CD4-positive, alpha-beta T cell (primary cell): Measurements from ENCODE around the gene SRC. TPM values are rescaled to one million over a fixed set of nuclear protein-coding genes. Genes with fewer than 3 reads are reported as not detected.

Experiments
- ATAC-seq: fragments of 200-7000 bp; cut with Tn5 transposase; one replicate; pipeline ENCODE4 v1.10.0; 2022; ENCODE audit warnings: mild to moderate bottlenecking; ENCODE audit not compliant: poor library complexity
- CTCF ChIA-PET: fragments of 350-600 bp; sonication (Branson Sonifier 250); formaldehyde crosslinking; loops from one replicate; lab custom pipeline; 2021; ENCODE audit warnings: antibody characterized with exemption, inconsistent platforms; lab: Charles Lee
- POLR2A ChIA-PET: fragments of 350-600 bp; sonication (Branson Sonifier 250); formaldehyde crosslinking; loops from one replicate; lab custom pipeline; 2021; ENCODE audit warnings: antibody characterized with exemption, inconsistent platforms; lab: Charles Lee
- DNase-seq, 14 experiments: peaks; one replicate each; pipeline ENCODE4 v3.0.0-alpha.2; 2013 to 2020; ENCODE audit warnings: mixed read lengths in 2 of 14
- H3K27ac ChIP-seq, 2 donors: one replicate each; pipeline versions ENCODE4 v1.5.1 to v1.7.0; 2013; ENCODE audit warnings: low read length in 2 of 2, low read depth in 1 of 2, mild to moderate bottlenecking in 1 of 2
- H3K27me3 ChIP-seq, 2 experiments: 1 replicate in 1 of 2; 2 replicates in 1 of 2; pipeline versions ENCODE4 v1.6.1 to v1.7.0; 2013; ENCODE audit warnings: low read length in 2 of 2, control low read depth in 1 of 2, mild to moderate bottlenecking in 1 of 2, moderate library complexity in 1 of 2; ENCODE audit not compliant: insufficient read depth in 2 of 2, control insufficient read depth in 1 of 2
- H3K36me3 ChIP-seq: one replicate; pipeline ENCODE4 v1.6.1; 2013; ENCODE audit warnings: low read length, control low read depth; ENCODE audit not compliant: insufficient read depth
- H3K4me1 ChIP-seq: one replicate; pipeline ENCODE4 v1.6.1; 2013; ENCODE audit warnings: low read length, control low read depth; ENCODE audit not compliant: insufficient read depth
- H3K4me3 ChIP-seq: one replicate; pipeline ENCODE4 v1.5.1; 2013; ENCODE audit warnings: mild to moderate bottlenecking, low read length, moderate library complexity
- H3K9me3 ChIP-seq, 2 experiments: 1 replicate in 1 of 2; 2 replicates in 1 of 2; pipeline versions ENCODE4 v1.6.1 to v1.7.0; 2013; ENCODE audit warnings: low read length in 2 of 2, mild to moderate bottlenecking in 2 of 2, control low read depth in 1 of 2, moderate library complexity in 1 of 2; ENCODE audit not compliant: control insufficient read depth in 1 of 2, insufficient read depth in 1 of 2
- H3K27ac Mint-ChIP-seq: one replicate; pipeline ENCODE4 v1.8.0; 2020; ENCODE audit warnings: mixed read lengths
- H3K27me3 Mint-ChIP-seq: one replicate; pipeline ENCODE4 v1.8.0; 2021; ENCODE audit warnings: mixed read lengths
- H3K36me3 Mint-ChIP-seq: one replicate; pipeline ENCODE4 v1.8.0; 2021; ENCODE audit warnings: low read depth, mixed read lengths
- H3K4me1 Mint-ChIP-seq: one replicate; pipeline ENCODE4 v1.8.0; 2021; ENCODE audit warnings: low read depth, mixed read lengths
- H3K4me3 Mint-ChIP-seq: one replicate; pipeline ENCODE4 v1.8.0; 2020; ENCODE audit warnings: mild to moderate bottlenecking, mixed read lengths
- H3K9me3 Mint-ChIP-seq: one replicate; pipeline ENCODE4 v1.8.0; 2020; ENCODE audit warnings: mixed read lengths
- CTCF ChIP-seq: fragments of 200-600 bp; IDR thresholded peaks from one replicate; pipeline ENCODE4 v1.8.0; 2022; ENCODE audit warnings: antibody characterized with exemption, mild to moderate bottlenecking
- intact Hi-C, 2 experiments: fragments of 100-400 bp; cut with DNase I in 1 of 2; cut with micrococcal nuclease in 1 of 2; formaldehyde crosslinking; loops; one replicate each; pipeline versions ENCODE4 v1.15.1 to v1.9.0; 2023 to 2025; cut with DNase I, micrococcal nuclease
- total RNA-seq, 174 experiments: library from RNA in 2 of 174; stranded (reverse) in 2 of 174; gene quantifications; one replicate each; pipeline ENCODE4 v1.2.3 and lab custom pipeline; 2021 to 2026

Gene SRC
- total RNA-seq, 2 experiments from 2014 or later, result 2.5 to 3.1 TPM

GRCh38 chr20:37451616-37452015, 105.7 kb downstream of the SRC start:
- no peaks in the 10 kb centered on the region for H3K4me1 Mint-ChIP-seq
- POLR2A ChIA-PET, result interaction anchor here (0.6 kb wide), 1 partner anchor 1372 kb away, joined by 4 read pairs; no protein-coding TSS in a partner anchor

GRCh38 chr20:37452236-37452635, 106.3 kb downstream of the SRC start:
- H3K4me3 Mint-ChIP-seq, result no peak overlapping the region
- H3K27me3 Mint-ChIP-seq, result peaks cover 9% of the 10 kb centered on the region
- H3K27ac ChIP-seq, result no peak overlapping the region
- TF ChIP-seq CTCF, result no peak
- no peaks in the 10 kb centered on the region for H3K4me1 ChIP-seq
- no peaks in the 10 kb centered on the region for H3K4me1 Mint-ChIP-seq
- peaks cover 20% of the 10 kb centered on the region for H3K9me3 Mint-ChIP-seq
- H3K9me3 ChIP-seq, result peaks cover 7 to 15% of the 10 kb centered on the region in 2 experiments
- H3K27me3 ChIP-seq, result peaks cover 0 to 6% of the 10 kb centered on the region in 2 experiments
- POLR2A ChIA-PET, result no interaction called here
- no peak overlapping the region for H3K27ac Mint-ChIP-seq
- CTCF ChIA-PET, result no interaction called here
- no peaks in the 10 kb centered on the region for H3K36me3 ChIP-seq
- H3K36me3 Mint-ChIP-seq, result peaks cover 5% of the 10 kb centered on the region
- no peak for ATAC-seq
- no peak overlapping the region for H3K4me3 ChIP-seq
- intact Hi-C loops, result no loop called here
- DNase-seq, result no peak

More at GRCh38 chr20:37451616-37452015, 105.7 kb downstream of the SRC start:
- peaks cover 15% of the 10 kb centered on the region for H3K9me3 Mint-ChIP-seq
- Histone ChIP-seq H3K4me3 (no peak overlapping the region), H3K4me1 (no peaks in the 10 kb centered on the region), H3K9me3 (peaks cover 7 to 14% of the 10 kb centered on the region in 2 experiments), H3K27me3 (peaks cover 0 to 6% of the 10 kb centered on the region in 2 experiments), H3K36me3 (no peaks in the 10 kb centered on the region), H3K27ac (no peak overlapping the region)
- H3K4me3 Mint-ChIP-seq, result no peak overlapping the region
- no peak for TF ChIP-seq CTCF
- no peaks in the 10 kb centered on the region for H3K36me3 Mint-ChIP-seq
- H3K27ac Mint-ChIP-seq, result no peak overlapping the region
- CTCF ChIA-PET, result no interaction called here
- peaks cover 9% of the 10 kb centered on the region for H3K27me3 Mint-ChIP-seq
- ATAC-seq (no peak), DNase-seq (no peak)
- intact Hi-C loops, result no loop called here

- ATAC-seq (no peak), DNase-seq (no peak)
- H3K4me3 Mint-ChIP-seq, result no peak overlapping the region
- no peak overlapping the region for H3K27ac ChIP-seq
- no peaks in the 10 kb centered on the region for H3K36me3 ChIP-seq
- H3K27me3 Mint-ChIP-seq, result peaks cover 14% of the 10 kb centered on the region
- peaks cover 5% of the 10 kb centered on the region for H3K36me3 Mint-ChIP-seq
- POLR2A ChIA-PET, result no interaction called here
- no peaks in the 10 kb centered on the region for H3K4me1 ChIP-seq
- H3K9me3 ChIP-seq, result peaks cover 13 to 23% of the 10 kb centered on the region in 2 experiments
- H3K27ac Mint-ChIP-seq, result no peak overlapping the region
- TF ChIP-seq CTCF, result no peak
- H3K4me1 Mint-ChIP-seq, result no peaks in the 10 kb centered on the region
- intact Hi-C loops, result no loop called here
- CTCF ChIA-PET, result no interaction called here
- H3K27me3 ChIP-seq, result peaks cover 0 to 6% of the 10 kb centered on the region in 2 experiments
- no peak overlapping the region for H3K4me3 ChIP-seq
- peaks cover 25% of the 10 kb centered on the region for H3K9me3 Mint-ChIP-seq
Measured at GRCh38 chr20:37453288-37453687, 107.3 kb downstream of the SRC start.
